Endodermal cell (in vitro differentiated cells): Measurements from ENCODE around the gene TRIM26. TPM values are rescaled to one million over a fixed set of nuclear protein-coding genes. Genes with fewer than 3 reads are reported as not detected.

Experiments
- DNase-seq: peaks from one replicate; pipeline ENCODE4 v3.0.0-alpha.2; 2017
- H3K27ac ChIP-seq: 2 replicates; pipeline ENCODE4 v1.5.1; 2013; ENCODE audit warnings: mild to moderate bottlenecking, low read depth, low read length, moderate library complexity
- H3K27me3 ChIP-seq: 2 replicates; pipeline ENCODE4 v1.6.1; 2013; ENCODE audit warnings: mild to moderate bottlenecking, low read length, moderate library complexity; ENCODE audit not compliant: insufficient read depth, control insufficient read depth, poor library complexity, severe bottlenecking
- H3K36me3 ChIP-seq: 2 replicates; pipeline ENCODE4 v1.7.0; 2013; ENCODE audit warnings: mild to moderate bottlenecking, low read length, moderate library complexity; ENCODE audit not compliant: control insufficient read depth, insufficient read depth
- H3K4me1 ChIP-seq: one replicate; pipeline ENCODE4 v1.7.0; 2013; ENCODE audit warnings: low read length; ENCODE audit not compliant: control insufficient read depth, insufficient read depth
- H3K4me3 ChIP-seq: 2 replicates; pipeline ENCODE4 v1.5.1; 2013; ENCODE audit warnings: mild to moderate bottlenecking, low read length, moderate library complexity
- H3K9ac ChIP-seq: 2 replicates; pipeline ENCODE4 v1.6.1; 2013; ENCODE audit warnings: mild to moderate bottlenecking, low read length, moderate library complexity; ENCODE audit not compliant: poor library complexity, severe bottlenecking; ENCODE audit errors: extremely low read depth
- H3K9me3 ChIP-seq: 2 replicates; pipeline ENCODE4 v1.6.1; 2013; ENCODE audit warnings: mild to moderate bottlenecking, low read length, moderate library complexity; ENCODE audit not compliant: control insufficient read depth
- H3K27ac Mint-ChIP-seq: 2 replicates; pipeline ENCODE4 v1.8.0; 2020; ENCODE audit warnings: mixed read lengths
- H3K27me3 Mint-ChIP-seq: 2 replicates; pipeline ENCODE4 v1.8.0; 2021; ENCODE audit warnings: mild to moderate bottlenecking, mixed read lengths; ENCODE audit not compliant: insufficient read depth
- H3K36me3 Mint-ChIP-seq: 2 replicates; pipeline ENCODE4 v1.8.0; 2020; ENCODE audit warnings: low read depth, mixed read lengths
- H3K4me1 Mint-ChIP-seq: 2 replicates; pipeline ENCODE4 v1.8.0; 2020; ENCODE audit warnings: mixed read lengths
- H3K4me3 Mint-ChIP-seq: 2 replicates; pipeline ENCODE4 v1.8.0; 2020; ENCODE audit warnings: mild to moderate bottlenecking, moderate library complexity, mixed read lengths
- H3K9me3 Mint-ChIP-seq: 2 replicates; pipeline ENCODE4 v1.8.0; 2020; ENCODE audit warnings: mild to moderate bottlenecking, mixed read lengths
- CTCF ChIP-seq: fragments of 200-600 bp; sonication (generic); conservative IDR thresholded peaks from 2 replicates; pipeline ENCODE4 v1.5.0; 2021; ENCODE audit warnings: antibody characterized with exemption, mild to moderate bottlenecking
- WGBS, 2 experiments: methylation state at CpG; one replicate each; pipeline versions ENCODE4 v1.1.5 to v1.1.7; 2013; ENCODE audit warnings: missing lambda C conversion rate in 2 of 2, mixed read lengths in 1 of 2; ENCODE audit not compliant: insufficient coverage in 1 of 2, insufficient read length in 1 of 2; 5-methylcytosine and 5-hydroxymethylcytosine counted together
- long read RNA-seq, 4 experiments: library from polyadenylated mRNA in 2 of 4; library from RNA in 1 of 4; library from capped mRNA in 1 of 4; stranded (forward) in 3 of 4; unstranded in 1 of 4; transcript quantifications; one replicate each; pipeline ENCODE4 v2.0.0, GENCODE V29; 2020 to 2021; ENCODE audit warnings: inconsistent platforms in 1 of 4
- polyA plus RNA-seq, 2 experiments: library from polyadenylated mRNA; stranded (reverse); fragments of 50-300 nt; gene quantifications; one replicate each; pipeline ENCODE4 v1.2.3, GENCODE V29; 2013
- total RNA-seq, 2 donors: library from RNA; stranded (reverse); fragmentation: NEBNext Ultra II Directional in 1 of 2; extraction: Animal tissue kit (Norgen Biotek cat#: 25700) in 1 of 2; gene quantifications; 2 replicates in 1 of 2; 3 replicates in 1 of 2; pipeline ENCODE4 v1.2.1, GENCODE V29; 2021

TRIM26 gene
- 10 to 100 TPM; 29.3 to 35.3 TPM for total RNA-seq
- 22.2 TPM for polyA plus RNA-seq (2013, experiment 1 of 2)
- polyA plus RNA-seq (2013, experiment 2 of 2): 21.4 TPM
- long read RNA-seq, experiment 1, partial matches to known transcripts: 12 of 12 reads
- long read RNA-seq, experiment 1, other reads (novel, unspliced or antisense): 0 of 12 reads
- long read RNA-seq, experiment 2, transcript TRIM26-267 (9 exons, 3,318 nt): major isoform, 21 of 73 reads
- long read RNA-seq, experiment 2, partial matches to known transcripts: 18 of 73 reads
- long read RNA-seq, experiment 2, other reads (novel, unspliced or antisense): 34 of 73 reads
- long read RNA-seq, experiment 3, transcript TRIM26-267 (9 exons, 3,318 nt): major isoform, 14 of 62 reads
- long read RNA-seq, experiment 3, partial matches to known transcripts: 0 of 62 reads
- long read RNA-seq, experiment 3, other reads (novel, unspliced or antisense): 47 of 62 reads
- long read RNA-seq, experiment 4, partial matches to known transcripts: 0 of 9 reads
- long read RNA-seq, experiment 4, other reads (novel, unspliced or antisense): 9 of 9 reads

- H3K9ac ChIP-seq: peak within 1 kb of the TSS; percentile 88
- no peaks in the 10 kb centered on the region for H3K27me3 ChIP-seq
- Mint-ChIP-seq H3K27me3 (peaks cover 5% of the 10 kb centered on the region), H3K36me3 (peaks cover 15% of the 10 kb centered on the region), H3K9me3 (no peaks in the 10 kb centered on the region), H3K27ac (peak within 1 kb of the TSS; percentile 98), H3K4me3 (peak within 1 kb of the TSS; percentile 89), H3K4me1 (peaks cover 40% of the 10 kb centered on the region)
- peaks cover 6% of the 10 kb centered on the region for H3K36me3 ChIP-seq
- peak within 1 kb of the TSS; percentile 80 for H3K27ac ChIP-seq
- H3K4me3 ChIP-seq: peak within 1 kb of the TSS; percentile 93
- peaks cover 11% of the 10 kb centered on the region for H3K4me1 ChIP-seq
- DNase-seq: peak; percentile 99
- no peaks in the 10 kb centered on the region for H3K9me3 ChIP-seq
- WGBS, 2 experiments: 1% methylated on average over 42 to 59 of the region's 59 CpGs
- TF ChIP-seq CTCF: no peak
These were observed at the start of gene TRIM26 for GRCh38 chr6:30212865-30213666. Gene TRIM26, minus strand, starts transcription at chr6:30213406. Its CDS starts 14,303 bp downstream, at chr6:30199103.

GRCh38 chr6:30260036-30260504 lies 46.9 kb upstream of the TRIM26 start:
- peak; percentile 68 for DNase-seq
- Histone ChIP-seq H3K27me3 (peaks cover 21% of the 10 kb centered on the region), H3K9ac (peak overlapping the region; percentile 38), H3K36me3 (peaks cover 4% of the 10 kb centered on the region), H3K9me3 (no peaks in the 10 kb centered on the region), H3K4me1 (no peaks in the 10 kb centered on the region), H3K4me3 (peak overlapping the region; percentile 83), H3K27ac (no peak overlapping the region)
- no peak for TF ChIP-seq CTCF
- Mint-ChIP-seq H3K27me3 (peaks cover 33% of the 10 kb centered on the region), H3K9me3 (no peaks in the 10 kb centered on the region), H3K36me3 (peaks cover 26% of the 10 kb centered on the region), H3K4me3 (peak overlapping the region; percentile 69), H3K4me1 (peaks cover 2% of the 10 kb centered on the region), H3K27ac (no peak overlapping the region)
- WGBS, 2 experiments: 23 to 28% methylated on average over 22 to 40 of the region's 40 CpGs
